A549 (cell line): Measurements from ENCODE around the gene IFI44L. TPM values are rescaled to one million over a fixed set of nuclear protein-coding genes. Genes with fewer than 3 reads are reported as not detected.

Source experiments
- ATAC-seq, 2 experiments: fragments of 200-7000 bp in 1 of 2; fragments of >200 bp in 1 of 2; cut with Nextera tagmentation in 1 of 2; cut with Tn5 transposase in 1 of 2; 3 replicates each; pipeline versions ENCODE4 v1.8.0 to v1.9.1; 2018 to 2020; ENCODE audit warnings: mild to moderate bottlenecking in 1 of 2, moderate library complexity in 1 of 2
- CTCF ChIA-PET: fragments of 300-600 bp; sonication (Branson Sonifier 250); formaldehyde crosslinking; extraction: SDS; loops from one replicate; lab custom pipeline; 2021; ENCODE audit warnings: antibody characterized with exemption, inconsistent platforms; lab: Yijun Ruan, JAX
- POLR2A ChIA-PET: fragments of 350-600 bp; formaldehyde crosslinking; extraction: SDS; loops from one replicate; lab custom pipeline; 2021; ENCODE audit warnings: antibody characterized with exemption, inconsistent platforms; lab: Yijun Ruan, JAX
- DNase-seq, 2 experiments: peaks; one replicate each; pipeline versions ENCODE4 v3.0.0 to v3.0.0-alpha.2; 2011 to 2016; ENCODE audit warnings: low read depth in 1 of 2, low spot score in 1 of 2
- FAIRE-seq: peaks from 2 replicates; lab custom pipeline; 2011; peaks lifted over from hg19 to GRCh38; lab: Jason Lieb, UNC
- H3K27ac ChIP-seq, 2 experiments: fragments of >200 bp; sonication (Bioruptor Twin); formaldehyde crosslinking; 3 replicates each; pipeline ENCODE4 v1.5.1; 2016 to 2017
- H3K4me1 ChIP-seq: fragments of >200 bp; sonication (Bioruptor Twin); formaldehyde crosslinking; 3 replicates; pipeline ENCODE4 v1.6.1; 2016
- H3K4me2 ChIP-seq: fragments of >200 bp; sonication (Bioruptor Twin); formaldehyde crosslinking; 3 replicates; pipeline ENCODE4 v1.6.1; 2016
- H3K4me3 ChIP-seq: fragments of >200 bp; sonication (Bioruptor Twin); formaldehyde crosslinking; 3 replicates; pipeline ENCODE4 v1.5.1; 2016
- H3K9me3 ChIP-seq: fragments of >200 bp; sonication (Bioruptor Twin); formaldehyde crosslinking; 3 replicates; pipeline ENCODE4 v1.6.1; 2016
- CTCF ChIP-seq: fragments of >200 bp; sonication (Bioruptor Twin); formaldehyde crosslinking; IDR thresholded peaks from 3 replicates; pipeline ENCODE4 v1.5.1; 2016
- EHF ChIP-seq: fragments of 250-450 bp; sonication (Bioruptor Pico); IDR thresholded peaks from 2 replicates; pipeline ENCODE4 v1.5.0; 2020; ENCODE audit warnings: mild to moderate bottlenecking
- HDAC2 ChIP-seq: fragments of 200-600 bp; sonication (generic); IDR thresholded peaks from 2 replicates; pipeline ENCODE4 v1.6.1; 2016
- JUNB ChIP-seq: fragments of >200 bp; sonication (Bioruptor Twin); formaldehyde crosslinking; IDR thresholded peaks from 2 replicates; pipeline ENCODE4 v1.6.1; 2016
- KDM5A ChIP-seq: fragments of 200-600 bp; sonication (generic); IDR thresholded peaks from 2 replicates; pipeline ENCODE4 v1.6.1; 2016; ENCODE audit warnings: antibody characterized with exemption, mild to moderate bottlenecking
- MAZ ChIP-seq: fragments of 150-350 bp; IDR thresholded peaks from 2 replicates; pipeline ENCODE4 v1.6.1; 2014; ENCODE audit warnings: antibody characterized with exemption, low read depth, low read length, borderline replicate concordance
- PBX3 ChIP-seq: IDR thresholded peaks from 2 replicates; pipeline ENCODE4 v1.6.1; 2012
- RAD21 ChIP-seq, 2 experiments: fragments of >200 bp in 1 of 2; sonication (Bioruptor Twin) in 1 of 2; formaldehyde crosslinking in 1 of 2; IDR thresholded peaks in 1 of 2; conservative IDR thresholded peaks in 1 of 2; 2 replicates in 1 of 2; 3 replicates in 1 of 2; pipeline ENCODE4 v1.6.1; 2012 to 2018; ENCODE audit warnings: inconsistent platforms in 1 of 2
- SMC3 ChIP-seq: fragments of >200 bp; sonication (Bioruptor Twin); formaldehyde crosslinking; IDR thresholded peaks from 3 replicates; pipeline ENCODE4 v1.6.1; 2018; ENCODE audit warnings: inconsistent platforms
- ZSCAN20 ChIP-seq: fragments of 250-450 bp; sonication (Bioruptor Pico); IDR thresholded peaks from 2 replicates; pipeline ENCODE4 v1.8.0; 2022; ENCODE audit warnings: mild to moderate bottlenecking, moderate library complexity
- WGBS: methylation state at CpG from one replicate; pipeline ENCODE4 v1.1.6; 2017; ENCODE audit errors: missing lambda C conversion rate; 5-methylcytosine and 5-hydroxymethylcytosine counted together
- polyA plus RNA-seq, 4 experiments: library from polyadenylated mRNA; depleted of rRNA in 3 of 4; stranded (reverse); fragments of >200 nt; fragmentation: RNase III in 1 of 4; extraction: RNeasy Plus Mini Kit Qiagen cat#74134 plus additional on column Dnase treatment in 1 of 4; gene quantifications; 2 replicates in 3 of 4; 3 replicates in 1 of 4; pipeline ENCODE4 v1.2.3, GENCODE V29; 2011 to 2017
- TF ChIP-seq, protein P1 (sequence below): fragments of 150-350 bp; IDR thresholded peaks from 2 replicates; pipeline ENCODE4 v1.6.1; 2014; ENCODE audit warnings: low read depth, mild to moderate bottlenecking, low read length
- TF ChIP-seq, protein P2 (sequence below): fragments of 250-450 bp; sonication (Bioruptor Pico); IDR thresholded peaks from 2 replicates; pipeline ENCODE4 v1.5.0; 2021; ENCODE audit warnings: mild to moderate bottlenecking, moderate library complexity, borderline replicate concordance
- TF ChIP-seq, protein P3 (sequence below): IDR thresholded peaks from 2 replicates; pipeline ENCODE4 v1.6.1; 2012

IFI44L gene
- polyA plus RNA-seq, 2 of the 4 experiments (the other 2 are of a cell fraction): 0.05 TPM; not detected in 1

- ChIA-PET POLR2A (no interaction called here), CTCF (interaction anchor here (0.7 to 2.1 kb wide), 13 partner anchors 9 to 507 kb away, joined by 3 to 7 read pairs (median 3); no protein-coding TSS in a partner anchor)
- FAIRE-seq (no peak), DNase-seq (peak; percentile 3 to 19), ATAC-seq (no peak)
- Histone ChIP-seq H3K4me1 (peaks cover 6% of the 10 kb centered on the region; the same call in 1 of the 3 replicates), H3K4me2 (peak overlapping the region; percentile 19; the same call in 1 of the 3 replicates), H3K9me3 (no peaks in the 10 kb centered on the region), H3K27ac (peak overlapping the region in 1 of 2 experiments; percentile 49; a peak in 1 of 6 replicates), H3K4me3 (no peak overlapping the region)
- TF ChIP-seq CTCF: peak; percentile 44
- TF ChIP-seq RAD21 (conservative IDR thresholded peaks at IDR 0.05 in 1 of 2, IDR thresholded peaks at IDR 0.05 in 1 of 2): peak; percentile 35 to 46; a peak in 4 of 5 replicates
- TF ChIP-seq KDM5A: no peak
- peak; percentile 36 for TF ChIP-seq SMC3
Measured at GRCh38 chr1:78688697-78689096, 68.4 kb downstream of the IFI44L start.

- Histone ChIP-seq H3K4me1 (peaks cover 6% of the 10 kb centered on the region; the same call in 1 of the 3 replicates), H3K4me2 (no peak overlapping the region), H3K4me3 (no peak overlapping the region), H3K9me3 (no peaks in the 10 kb centered on the region), H3K27ac (peak overlapping the region in 1 of 2 experiments; percentile 49; a peak in 2 of 6 replicates)
- TF ChIP-seq PBX3: no peak
- TF ChIP-seq MAZ: no peak
- TF ChIP-seq HDAC2: no peak
- TF ChIP-seq, protein P1, sequence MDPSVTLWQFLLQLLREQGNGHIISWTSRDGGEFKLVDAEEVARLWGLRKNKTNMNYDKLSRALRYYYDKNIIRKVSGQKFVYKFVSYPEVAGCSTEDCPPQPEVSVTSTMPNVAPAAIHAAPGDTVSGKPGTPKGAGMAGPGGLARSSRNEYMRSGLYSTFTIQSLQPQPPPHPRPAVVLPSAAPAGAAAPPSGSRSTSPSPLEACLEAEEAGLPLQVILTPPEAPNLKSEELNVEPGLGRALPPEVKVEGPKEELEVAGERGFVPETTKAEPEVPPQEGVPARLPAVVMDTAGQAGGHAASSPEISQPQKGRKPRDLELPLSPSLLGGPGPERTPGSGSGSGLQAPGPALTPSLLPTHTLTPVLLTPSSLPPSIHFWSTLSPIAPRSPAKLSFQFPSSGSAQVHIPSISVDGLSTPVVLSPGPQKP: no peak
- TF ChIP-seq, protein P2, sequence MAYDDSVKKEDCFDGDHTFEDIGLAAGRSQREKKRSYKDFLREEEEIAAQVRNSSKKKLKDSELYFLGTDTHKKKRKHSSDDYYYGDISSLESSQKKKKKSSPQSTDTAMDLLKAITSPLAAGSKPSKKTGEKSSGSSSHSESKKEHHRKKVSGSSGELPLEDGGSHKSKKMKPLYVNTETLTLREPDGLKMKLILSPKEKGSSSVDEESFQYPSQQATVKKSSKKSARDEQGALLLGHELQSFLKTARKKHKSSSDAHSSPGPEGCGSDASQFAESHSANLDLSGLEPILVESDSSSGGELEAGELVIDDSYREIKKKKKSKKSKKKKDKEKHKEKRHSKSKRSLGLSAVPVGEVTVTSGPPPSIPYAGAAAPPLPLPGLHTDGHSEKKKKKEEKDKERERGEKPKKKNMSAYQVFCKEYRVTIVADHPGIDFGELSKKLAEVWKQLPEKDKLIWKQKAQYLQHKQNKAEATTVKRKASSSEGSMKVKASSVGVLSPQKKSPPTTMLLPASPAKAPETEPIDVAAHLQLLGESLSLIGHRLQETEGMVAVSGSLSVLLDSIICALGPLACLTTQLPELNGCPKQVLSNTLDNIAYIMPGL (CRISPR knock-in tag): no peak
- TF ChIP-seq EHF (CRISPR knock-in tag): no peak
- TF ChIP-seq, protein P3, sequence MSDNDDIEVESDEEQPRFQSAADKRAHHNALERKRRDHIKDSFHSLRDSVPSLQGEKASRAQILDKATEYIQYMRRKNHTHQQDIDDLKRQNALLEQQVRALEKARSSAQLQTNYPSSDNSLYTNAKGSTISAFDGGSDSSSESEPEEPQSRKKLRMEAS: no peak
- ATAC-seq: no peak
- CTCF ChIA-PET: no interaction called here
- no peak for DNase-seq
- 58% methylated on average over 3 of the region's 3 CpGs for WGBS
- POLR2A ChIA-PET: no interaction called here
- FAIRE-seq: no peak
Measured at GRCh38 chr1:78690516-78690915, 70.3 kb downstream of the IFI44L start.

DNA sequence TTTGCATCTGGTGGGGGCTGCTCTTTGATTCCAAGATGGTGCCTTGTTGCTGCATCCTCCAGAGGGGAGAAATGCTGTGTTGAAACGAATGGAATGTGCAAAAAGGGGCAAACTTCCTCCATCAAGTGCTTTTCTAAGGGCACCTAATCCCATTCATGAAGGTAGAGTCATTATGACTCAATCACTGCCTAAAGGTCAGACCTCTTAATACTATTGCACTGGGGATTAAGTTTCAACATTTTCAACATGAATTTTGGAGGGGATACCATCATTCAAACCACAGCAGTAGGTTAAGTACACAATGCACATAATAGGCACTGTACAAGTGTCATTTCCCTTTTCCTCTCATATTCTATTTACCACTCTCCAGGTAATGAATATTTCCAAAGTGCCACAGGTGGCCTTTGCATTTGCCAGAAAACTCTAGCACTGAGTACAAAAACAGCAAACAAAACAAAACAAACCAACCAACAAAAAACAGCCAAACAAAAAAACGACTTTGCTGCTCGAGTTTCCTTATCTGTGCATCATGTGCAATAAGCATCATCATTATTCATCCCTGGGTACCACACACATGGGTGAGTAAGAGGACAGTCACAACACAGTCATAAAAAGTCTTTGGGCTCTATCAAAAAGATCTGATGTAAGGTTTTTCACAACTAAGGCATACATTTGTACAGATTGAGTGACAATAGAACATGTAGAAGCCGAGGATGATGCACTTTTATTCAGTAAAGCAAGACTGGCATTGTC, 71.9 kb downstream of the IFI44L start:
- H3K4me2 ChIP-seq: no peak overlapping the region
- ATAC-seq: peak in 1 of 2 experiments; percentile 70; a peak in 2 of 6 replicates
- H3K4me1 ChIP-seq: peaks cover 5% of the 10 kb centered on the region; the same call in 1 of the 3 replicates
- no peak for TF ChIP-seq ZSCAN20 (CRISPR knock-in tag)
- TF ChIP-seq JUNB: peak; percentile 52; the same call in 1 of the 2 replicates
- peak overlapping the region in 1 of 2 experiments; percentile 66; a peak in 3 of 6 replicates for H3K27ac ChIP-seq
- H3K4me3 ChIP-seq: no peak overlapping the region
- H3K9me3 ChIP-seq: no peaks in the 10 kb centered on the region
- ChIA-PET CTCF (no interaction called here), POLR2A (no interaction called here)
- 1% methylated on average over 4 of the region's 4 CpGs for WGBS
- peak in 1 of 2 experiments; percentile 2 for DNase-seq
- no peak for FAIRE-seq

Other genes starting within 250 kb of the IFI44L start
- gene PTGFR, start 129.5 kb upstream of the IFI44L start, polyA plus RNA-seq (2011; rRNA removed): not detected in 2 replicates
- gene PTGFR, start 129.5 kb upstream of the IFI44L start, polyA plus RNA-seq (2017; fragmentation: RNase III; extraction: RNeasy Plus Mini Kit Qiagen cat#74134 plus additional on column Dnase treatment): not detected in 3 replicates
- gene IFI44, start 29.4 kb downstream of the IFI44L start, polyA plus RNA-seq (2011; rRNA removed): 0.05 TPM in 2 replicates
- gene IFI44, start 29.4 kb downstream of the IFI44L start, polyA plus RNA-seq (2017; fragmentation: RNase III; extraction: RNeasy Plus Mini Kit Qiagen cat#74134 plus additional on column Dnase treatment): 0.17 to 0.46 TPM (median 0.44 TPM) in 3 replicates